ENCODE measurements around the gene DLG2.

DLG2 gene

GRCh38 chr11:83510530-83511460 is 2116.3 kb downstream of the DLG2 start:
- Histone ChIP-seq H3K36me3 (ENCODE audit: insufficient read depth, low read length) (no peaks in the 10 kb centered on the region), H3K27ac (ENCODE audit: low read depth, low read length) (no peak overlapping the region), H3K9ac (ENCODE audit: low read length) (no peak overlapping the region), H3K4me3 (ENCODE audit: low read depth in 1 of 2, low read length in 2 of 2) (no peak overlapping the region), H3K9me3 (ENCODE audit: low read length) (no peaks in the 10 kb centered on the region), H3K4me1 (ENCODE audit: insufficient read depth, low read length) (no peaks in the 10 kb centered on the region), H3K27me3 (ENCODE audit: control insufficient read depth in 1 of 2, insufficient read depth in 2 of 2, low read length in 2 of 2) (no peaks in the 10 kb centered on the region)

- Histone ChIP-seq H3K27ac (ENCODE audit: low read depth, low read length) (no peak overlapping the region), H3K36me3 (ENCODE audit: insufficient read depth, low read length) (no peaks in the 10 kb centered on the region)
These were observed 2118.3 kb downstream of the DLG2 start for GRCh38 chr11:83508804-83509203.

GRCh38 chr11:83502041-83502440 is 2125.1 kb downstream of the DLG2 start:
- H3K36me3 ChIP-seq (ENCODE audit: insufficient read depth, low read length): no peaks in the 10 kb centered on the region
- H3K4me3 ChIP-seq (ENCODE audit: low read depth in 1 of 2, low read length in 2 of 2): no peak overlapping the region
- H3K27me3 ChIP-seq (ENCODE audit: control insufficient read depth in 1 of 2, insufficient read depth in 2 of 2, low read length in 2 of 2): no peaks in the 10 kb centered on the region
- no peak overlapping the region for H3K9ac ChIP-seq (ENCODE audit: low read length)
- no peaks in the 10 kb centered on the region for H3K9me3 ChIP-seq (ENCODE audit: low read length)
- H3K4me1 ChIP-seq (ENCODE audit: insufficient read depth, low read length): no peaks in the 10 kb centered on the region
- no peak overlapping the region for H3K27ac ChIP-seq (ENCODE audit: low read depth, low read length)

More at GRCh38 chr11:83508804-83509203, 2118.3 kb downstream of the DLG2 start:
- Histone ChIP-seq H3K4me3 (ENCODE audit: low read depth in 1 of 2, low read length in 2 of 2) (no peak overlapping the region), H3K9ac (ENCODE audit: low read length) (no peak overlapping the region), H3K4me1 (ENCODE audit: insufficient read depth, low read length) (no peaks in the 10 kb centered on the region), H3K27me3 (ENCODE audit: control insufficient read depth in 1 of 2, insufficient read depth in 2 of 2, low read length in 2 of 2) (no peaks in the 10 kb centered on the region), H3K9me3 (ENCODE audit: low read length) (no peaks in the 10 kb centered on the region)

GRCh38 chr11:83493917-83494316 is 2133.2 kb downstream of the DLG2 start:
- Histone ChIP-seq H3K4me1 (ENCODE audit: insufficient read depth, low read length) (no peaks in the 10 kb centered on the region), H3K27me3 (ENCODE audit: control insufficient read depth in 1 of 2, insufficient read depth in 2 of 2, low read length in 2 of 2) (no peaks in the 10 kb centered on the region), H3K9ac (ENCODE audit: low read length) (no peak overlapping the region), H3K4me3 (ENCODE audit: low read depth in 1 of 2, low read length in 2 of 2) (no peak overlapping the region), H3K9me3 (ENCODE audit: low read length) (no peaks in the 10 kb centered on the region), H3K36me3 (ENCODE audit: insufficient read depth, low read length) (no peaks in the 10 kb centered on the region), H3K27ac (ENCODE audit: low read depth, low read length) (no peak overlapping the region)

- Histone ChIP-seq H3K9me3 (ENCODE audit: low read length) (no peaks in the 10 kb centered on the region), H3K27me3 (ENCODE audit: control insufficient read depth in 1 of 2, insufficient read depth in 2 of 2, low read length in 2 of 2) (no peaks in the 10 kb centered on the region), H3K36me3 (ENCODE audit: insufficient read depth, low read length) (no peaks in the 10 kb centered on the region), H3K27ac (ENCODE audit: low read depth, low read length) (no peak overlapping the region), H3K9ac (ENCODE audit: low read length) (no peak overlapping the region), H3K4me3 (ENCODE audit: low read depth in 1 of 2, low read length in 2 of 2) (no peak overlapping the region), H3K4me1 (ENCODE audit: insufficient read depth, low read length) (no peaks in the 10 kb centered on the region)
These were observed 2134.1 kb downstream of the DLG2 start for GRCh38 chr11:83493034-83493433.

GRCh38 chr11:83483808-83484207 is 2143.3 kb downstream of the DLG2 start:
- Histone ChIP-seq H3K27ac (ENCODE audit: low read depth, low read length) (no peak overlapping the region), H3K4me1 (ENCODE audit: insufficient read depth, low read length) (no peaks in the 10 kb centered on the region), H3K9me3 (ENCODE audit: low read length) (no peaks in the 10 kb centered on the region), H3K4me3 (ENCODE audit: low read depth in 1 of 2, low read length in 2 of 2) (no peak overlapping the region), H3K27me3 (ENCODE audit: control insufficient read depth in 1 of 2, insufficient read depth in 2 of 2, low read length in 2 of 2) (no peaks in the 10 kb centered on the region), H3K9ac (ENCODE audit: low read length) (no peak overlapping the region), H3K36me3 (ENCODE audit: insufficient read depth, low read length) (no peaks in the 10 kb centered on the region)

- H3K27ac ChIP-seq (ENCODE audit: low read depth, low read length): no peak overlapping the region
- no peak overlapping the region for H3K9ac ChIP-seq (ENCODE audit: low read length)
- H3K4me1 ChIP-seq (ENCODE audit: insufficient read depth, low read length): no peaks in the 10 kb centered on the region
- H3K36me3 ChIP-seq (ENCODE audit: insufficient read depth, low read length): no peaks in the 10 kb centered on the region
- H3K27me3 ChIP-seq (ENCODE audit: control insufficient read depth in 1 of 2, insufficient read depth in 2 of 2, low read length in 2 of 2): no peaks in the 10 kb centered on the region
- H3K9me3 ChIP-seq (ENCODE audit: low read length): no peaks in the 10 kb centered on the region
- H3K4me3 ChIP-seq (ENCODE audit: low read depth in 1 of 2, low read length in 2 of 2): no peak overlapping the region
These were observed 2146.3 kb downstream of the DLG2 start for GRCh38 chr11:83480811-83481210.

GRCh38 chr11:83480251-83480650 is 2146.9 kb downstream of the DLG2 start:
- H3K9ac ChIP-seq (ENCODE audit: low read length): no peak overlapping the region

GRCh38 chr11:83477772-83478171 is 2149.4 kb downstream of the DLG2 start:
- no peak overlapping the region for H3K27ac ChIP-seq (ENCODE audit: low read depth, low read length)
- no peaks in the 10 kb centered on the region for H3K4me1 ChIP-seq (ENCODE audit: insufficient read depth, low read length)
- no peak overlapping the region for H3K4me3 ChIP-seq (ENCODE audit: low read depth in 1 of 2, low read length in 2 of 2)
- no peaks in the 10 kb centered on the region for H3K9me3 ChIP-seq (ENCODE audit: low read length)
- no peaks in the 10 kb centered on the region for H3K27me3 ChIP-seq (ENCODE audit: control insufficient read depth in 1 of 2, insufficient read depth in 2 of 2, low read length in 2 of 2)
- H3K36me3 ChIP-seq (ENCODE audit: insufficient read depth, low read length): no peaks in the 10 kb centered on the region
- H3K9ac ChIP-seq (ENCODE audit: low read length): no peak overlapping the region

More at GRCh38 chr11:83480251-83480650, 2146.9 kb downstream of the DLG2 start:
- no peaks in the 10 kb centered on the region for H3K9me3 ChIP-seq (ENCODE audit: low read length)
- no peaks in the 10 kb centered on the region for H3K36me3 ChIP-seq (ENCODE audit: insufficient read depth, low read length)
- H3K27me3 ChIP-seq (ENCODE audit: control insufficient read depth in 1 of 2, insufficient read depth in 2 of 2, low read length in 2 of 2): no peaks in the 10 kb centered on the region
- H3K4me3 ChIP-seq (ENCODE audit: low read depth in 1 of 2, low read length in 2 of 2): no peak overlapping the region
- no peaks in the 10 kb centered on the region for H3K4me1 ChIP-seq (ENCODE audit: insufficient read depth, low read length)
- H3K27ac ChIP-seq (ENCODE audit: low read depth, low read length): no peak overlapping the region

- Histone ChIP-seq H3K9ac (ENCODE audit: low read length) (no peak overlapping the region), H3K4me1 (ENCODE audit: insufficient read depth, low read length) (no peaks in the 10 kb centered on the region), H3K27ac (ENCODE audit: low read depth, low read length) (no peak overlapping the region), H3K36me3 (ENCODE audit: insufficient read depth, low read length) (no peaks in the 10 kb centered on the region), H3K9me3 (ENCODE audit: low read length) (no peaks in the 10 kb centered on the region), H3K4me3 (ENCODE audit: low read depth in 1 of 2, low read length in 2 of 2) (no peak overlapping the region), H3K27me3 (ENCODE audit: control insufficient read depth in 1 of 2, insufficient read depth in 2 of 2, low read length in 2 of 2) (no peaks in the 10 kb centered on the region)
These were observed 2151.4 kb downstream of the DLG2 start for GRCh38 chr11:83475760-83476159.

GRCh38 chr11:83473743-83474142 is 2153.4 kb downstream of the DLG2 start:
- H3K36me3 ChIP-seq (ENCODE audit: insufficient read depth, low read length): no peaks in the 10 kb centered on the region
- H3K4me1 ChIP-seq (ENCODE audit: insufficient read depth, low read length): no peaks in the 10 kb centered on the region
- H3K27ac ChIP-seq (ENCODE audit: low read depth, low read length): no peak overlapping the region
- no peak overlapping the region for H3K4me3 ChIP-seq (ENCODE audit: low read depth in 1 of 2, low read length in 2 of 2)
- H3K9me3 ChIP-seq (ENCODE audit: low read length): no peaks in the 10 kb centered on the region
- no peaks in the 10 kb centered on the region for H3K27me3 ChIP-seq (ENCODE audit: control insufficient read depth in 1 of 2, insufficient read depth in 2 of 2, low read length in 2 of 2)
- no peak overlapping the region for H3K9ac ChIP-seq (ENCODE audit: low read length)

GRCh38 chr11:83472806-83473205 is 2154.3 kb downstream of the DLG2 start:
- H3K4me1 ChIP-seq (ENCODE audit: insufficient read depth, low read length): no peaks in the 10 kb centered on the region
- no peak overlapping the region for H3K27ac ChIP-seq (ENCODE audit: low read depth, low read length)
- H3K9me3 ChIP-seq (ENCODE audit: low read length): no peaks in the 10 kb centered on the region
- H3K36me3 ChIP-seq (ENCODE audit: insufficient read depth, low read length): no peaks in the 10 kb centered on the region
- H3K27me3 ChIP-seq (ENCODE audit: control insufficient read depth in 1 of 2, insufficient read depth in 2 of 2, low read length in 2 of 2): no peaks in the 10 kb centered on the region
- H3K4me3 ChIP-seq (ENCODE audit: low read depth in 1 of 2, low read length in 2 of 2): no peak overlapping the region
- H3K9ac ChIP-seq (ENCODE audit: low read length): no peak overlapping the region
